ENCODE measurements around the gene CLUH. TPM values are rescaled to one million over a fixed set of nuclear protein-coding genes. Genes with fewer than 3 reads are reported as not detected.

Gene CLUH
- total RNA-seq, 3 donors from 2014 or later: 120 to 149 (median 145) TPM

DNA sequence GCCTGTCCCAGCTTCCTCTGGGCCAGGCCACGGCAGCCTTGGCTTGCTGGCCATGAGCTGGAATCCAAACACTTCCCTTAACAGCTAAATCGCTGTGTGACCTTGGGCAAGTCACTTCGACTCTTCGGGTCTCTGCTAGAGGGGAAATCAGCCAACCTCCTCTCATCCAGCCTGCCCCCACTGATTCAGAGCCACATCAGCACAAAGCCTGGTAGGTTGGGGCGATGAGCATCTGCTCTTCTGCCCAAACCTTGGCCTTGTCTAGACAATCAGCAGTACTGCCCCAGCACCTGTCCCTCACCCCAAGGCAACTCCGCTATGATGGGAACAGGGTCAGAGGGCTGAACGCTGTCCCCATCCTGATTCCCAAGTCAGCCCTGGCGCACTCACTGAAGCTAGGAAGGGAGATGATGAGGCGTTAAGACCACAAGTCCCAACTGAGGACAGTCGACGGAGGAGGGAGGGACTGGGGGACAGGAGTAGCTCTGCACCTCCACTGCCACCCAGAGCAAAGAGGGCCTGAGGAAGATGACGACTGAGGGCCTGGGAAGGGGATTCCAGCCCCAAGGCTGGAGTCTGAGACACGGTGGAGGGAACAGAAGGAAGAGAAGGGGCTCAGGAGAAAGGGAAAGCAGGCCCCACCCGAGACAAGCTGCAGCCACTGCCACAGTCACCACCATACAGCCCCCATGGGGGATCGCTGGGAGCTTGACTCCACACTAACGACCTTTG, 1.3 kb downstream of the CLUH start:
- peaks cover 44% of the 10 kb centered on the region for H3K4me1 ChIP-seq (ENCODE audit: low read depth)
- intact Hi-C loops (cut with DNase I, micrococcal nuclease): no loop called here
- DNase-seq (peak in 1 of 3 donors; percentile 47), ATAC-seq (no peak)
- no peaks in the 10 kb centered on the region for H3K9me3 ChIP-seq
- TF ChIP-seq, protein P1, sequence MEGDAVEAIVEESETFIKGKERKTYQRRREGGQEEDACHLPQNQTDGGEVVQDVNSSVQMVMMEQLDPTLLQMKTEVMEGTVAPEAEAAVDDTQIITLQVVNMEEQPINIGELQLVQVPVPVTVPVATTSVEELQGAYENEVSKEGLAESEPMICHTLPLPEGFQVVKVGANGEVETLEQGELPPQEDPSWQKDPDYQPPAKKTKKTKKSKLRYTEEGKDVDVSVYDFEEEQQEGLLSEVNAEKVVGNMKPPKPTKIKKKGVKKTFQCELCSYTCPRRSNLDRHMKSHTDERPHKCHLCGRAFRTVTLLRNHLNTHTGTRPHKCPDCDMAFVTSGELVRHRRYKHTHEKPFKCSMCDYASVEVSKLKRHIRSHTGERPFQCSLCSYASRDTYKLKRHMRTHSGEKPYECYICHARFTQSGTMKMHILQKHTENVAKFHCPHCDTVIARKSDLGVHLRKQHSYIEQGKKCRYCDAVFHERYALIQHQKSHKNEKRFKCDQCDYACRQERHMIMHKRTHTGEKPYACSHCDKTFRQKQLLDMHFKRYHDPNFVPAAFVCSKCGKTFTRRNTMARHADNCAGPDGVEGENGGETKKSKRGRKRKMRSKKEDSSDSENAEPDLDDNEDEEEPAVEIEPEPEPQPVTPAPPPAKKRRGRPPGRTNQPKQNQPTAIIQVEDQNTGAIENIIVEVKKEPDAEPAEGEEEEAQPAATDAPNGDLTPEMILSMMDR (IDR thresholded peaks at IDR 0.05): no peak
- H3K4me3 ChIP-seq: peak overlapping the region; percentile 83
- peaks cover 4% of the 10 kb centered on the region for H3K36me3 ChIP-seq (ENCODE audit: low read depth)

DNA sequence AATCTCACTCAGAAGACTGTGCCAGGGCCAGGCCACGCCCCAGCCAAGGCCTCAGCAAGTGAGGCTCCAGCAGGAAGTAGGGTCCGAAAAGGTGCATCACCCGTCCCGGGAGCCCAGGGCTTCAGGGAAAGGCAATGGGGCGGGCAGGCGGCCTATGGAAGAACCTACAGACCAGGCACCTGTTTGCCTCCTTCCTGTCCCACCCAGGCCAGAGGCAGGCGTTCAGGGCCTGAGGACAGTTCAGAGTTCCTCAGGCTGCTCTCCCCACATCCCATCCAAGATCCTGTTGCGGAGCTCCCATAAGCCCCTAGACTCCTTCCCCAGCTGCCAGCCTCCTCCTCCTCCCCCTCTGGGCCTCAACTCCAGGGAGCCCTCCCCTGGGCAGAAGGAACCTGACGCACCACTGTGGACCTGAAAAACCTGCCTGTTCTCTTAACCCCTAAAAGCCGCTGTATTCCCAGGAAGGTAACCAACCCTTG, 2.3 kb downstream of the CLUH start:
- DNase-seq (peak; percentile 86 to 91 (median 88)), ATAC-seq (peak; percentile 72)
- intact Hi-C loops (cut with DNase I, micrococcal nuclease): no loop called here
- H3K9me3 ChIP-seq: no peaks in the 10 kb centered on the region
- H3K4me3 ChIP-seq: peak overlapping the region; percentile 0
- TF ChIP-seq, protein P1 (IDR thresholded peaks at IDR 0.05): no peak
- H3K36me3 ChIP-seq (ENCODE audit: low read depth): peaks cover 4% of the 10 kb centered on the region
- peaks cover 44% of the 10 kb centered on the region for H3K4me1 ChIP-seq (ENCODE audit: low read depth)

DNA sequence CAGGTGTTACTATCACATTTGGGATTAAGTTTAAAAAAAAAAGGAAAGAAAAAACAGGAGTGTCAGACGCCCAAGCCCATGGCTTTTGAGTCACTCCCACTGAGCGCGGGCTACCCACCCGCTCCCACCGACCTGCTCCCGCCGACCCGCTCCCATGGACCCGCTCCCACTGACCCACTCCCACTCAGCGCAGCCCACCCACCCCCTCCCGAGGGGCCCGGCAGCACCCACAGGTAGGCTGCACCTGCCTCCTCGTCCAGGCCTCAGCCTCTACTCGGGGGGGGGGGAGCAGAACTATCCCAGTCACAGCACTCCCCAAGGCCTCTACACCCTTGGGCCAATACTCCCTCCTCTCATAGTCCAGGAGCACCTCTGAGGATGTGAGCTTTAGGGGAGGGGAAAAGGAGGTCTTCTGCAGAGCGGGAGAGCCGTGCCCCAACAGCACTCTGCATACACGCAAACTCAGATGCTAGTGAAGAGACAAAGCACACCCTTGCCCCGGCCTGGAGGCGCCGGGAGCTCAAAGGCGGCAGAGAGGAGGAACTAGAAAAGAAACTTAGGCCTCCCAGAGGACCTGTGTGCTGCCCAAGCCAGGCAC, 2.9 kb downstream of the CLUH start:
- intact Hi-C loops (cut with DNase I, micrococcal nuclease): no loop called here
- no peaks in the 10 kb centered on the region for H3K9me3 ChIP-seq
- peaks cover 40% of the 10 kb centered on the region for H3K4me1 ChIP-seq (ENCODE audit: low read depth)
- peak in 2 of 3 donors; percentile 48 to 62 for DNase-seq
- ATAC-seq: no peak
- H3K36me3 ChIP-seq (ENCODE audit: low read depth): peaks cover 4% of the 10 kb centered on the region
- TF ChIP-seq, protein P1 (IDR thresholded peaks at IDR 0.05): no peak
- H3K4me3 ChIP-seq: peak overlapping the region; percentile 0

DNA sequence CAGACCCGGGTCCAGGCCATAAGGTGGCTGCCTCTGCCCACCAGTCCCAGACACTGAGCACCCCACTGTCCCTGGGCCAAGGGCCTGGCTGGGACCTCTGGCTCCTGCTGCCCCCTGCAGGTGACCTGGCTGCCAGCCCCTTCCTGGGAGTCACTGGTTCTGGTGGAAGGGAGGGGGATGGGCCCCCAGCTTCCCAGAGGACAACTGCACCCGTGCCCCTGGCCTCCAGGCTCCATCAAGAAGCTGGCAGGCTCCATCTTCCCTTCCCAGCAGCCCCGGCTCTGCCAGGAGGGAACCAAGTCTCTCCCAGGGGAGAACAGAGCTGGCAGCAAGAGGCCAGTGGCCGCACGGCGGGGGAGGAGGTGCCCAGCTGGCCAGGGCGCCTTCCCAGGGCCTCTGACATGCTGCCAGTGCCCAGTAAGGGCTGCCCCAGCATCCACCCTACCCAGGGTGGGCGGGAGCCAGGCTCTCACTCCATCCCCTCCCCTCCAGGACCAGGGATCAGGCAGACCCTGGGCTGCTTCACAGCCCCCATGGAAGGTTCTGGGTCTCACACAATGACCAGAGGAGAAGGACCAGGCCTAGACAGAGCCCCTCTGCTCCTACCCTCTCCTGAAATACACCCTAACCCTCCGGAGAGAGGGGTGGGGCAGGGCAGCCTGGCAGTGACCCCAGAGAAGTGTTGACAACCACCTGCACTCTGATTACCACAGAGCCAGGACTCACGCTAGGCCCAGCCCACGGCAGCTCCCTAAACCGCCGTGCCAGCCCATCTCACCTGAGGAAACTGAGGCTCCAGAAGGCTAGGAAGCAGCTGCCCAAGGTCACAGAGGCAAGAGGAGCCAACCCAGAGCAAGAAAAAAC, 3.6 kb downstream of the CLUH start:
- peak; percentile 49 to 60 (median 58) for DNase-seq
- intact Hi-C loops (cut with DNase I, micrococcal nuclease): no loop called here
- no peak for ATAC-seq
- Histone ChIP-seq H3K4me3 (no peak overlapping the region), H3K9me3 (no peaks in the 10 kb centered on the region), H3K36me3 (ENCODE audit: low read depth) (peaks cover 6% of the 10 kb centered on the region), H3K4me1 (ENCODE audit: low read depth) (peaks cover 37% of the 10 kb centered on the region)
- TF ChIP-seq, protein P1 (IDR thresholded peaks at IDR 0.05): no peak

DNA sequence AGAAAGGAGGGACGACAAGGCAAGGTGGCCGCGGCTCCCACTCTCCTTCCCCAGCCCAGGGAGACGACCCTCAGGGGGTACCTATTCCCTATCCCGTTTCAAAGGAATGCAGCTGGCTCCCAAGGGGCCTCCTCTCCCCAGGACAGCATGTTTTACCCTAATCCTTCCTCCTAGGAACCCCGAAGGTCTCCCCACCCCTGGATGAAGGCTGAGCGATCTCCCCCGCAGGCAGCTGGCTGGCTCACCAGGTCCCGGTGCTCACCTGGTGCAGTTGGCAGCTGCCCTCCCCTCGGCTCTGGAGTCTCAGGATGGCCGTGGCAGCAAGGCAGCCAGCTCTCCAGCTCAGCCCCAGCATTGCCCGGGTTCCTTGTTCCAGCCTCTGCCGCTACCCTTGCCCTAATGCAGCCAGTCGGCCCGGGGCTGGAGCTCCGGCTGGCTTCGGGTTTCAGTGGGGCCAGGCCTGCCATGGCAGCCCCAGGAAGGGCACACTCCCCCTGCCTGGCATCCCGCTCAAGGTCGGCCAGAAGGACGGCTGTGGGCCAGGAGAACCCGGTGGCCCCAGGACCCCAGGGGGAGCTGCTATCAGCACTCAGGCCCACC, 4.6 kb downstream of the CLUH start:
- H3K4me1 ChIP-seq (ENCODE audit: low read depth): peaks cover 37% of the 10 kb centered on the region
- no peak overlapping the region for H3K4me3 ChIP-seq
- no peaks in the 10 kb centered on the region for H3K9me3 ChIP-seq
- intact Hi-C loops (cut with DNase I, micrococcal nuclease): no loop called here
- peaks cover 16% of the 10 kb centered on the region for H3K36me3 ChIP-seq (ENCODE audit: low read depth)
- ATAC-seq: no peak
- peak in 2 of 3 donors; percentile 32 to 40 for DNase-seq
- TF ChIP-seq, protein P1 (IDR thresholded peaks at IDR 0.05): no peak

Data from mucosa of descending colon (tissue), 3 donors.